Ishikawa (cell line): ENCODE measurements around the gene GLI3.

Experiments
- CEBPB ChIP-seq: IDR thresholded peaks from 2 replicates; pipeline ENCODE4 v1.6.1; 2012
- CREB1 ChIP-seq: IDR thresholded peaks from 2 replicates; pipeline ENCODE4 v1.6.1; 2012; ENCODE audit warnings: low read depth
- EGR1 ChIP-seq: IDR thresholded peaks from 2 replicates; pipeline ENCODE4 v1.6.1; 2012
- EP300 ChIP-seq: IDR thresholded peaks from 2 replicates; pipeline ENCODE4 v1.6.1; 2012; ENCODE audit warnings: borderline replicate concordance
- FOXM1 ChIP-seq: IDR thresholded peaks from 2 replicates; pipeline ENCODE4 v1.6.1; 2012; ENCODE audit warnings: low read depth, borderline replicate concordance
- NFIC ChIP-seq: IDR thresholded peaks from 2 replicates; pipeline ENCODE4 v1.6.1; 2012
- RAD21 ChIP-seq: IDR thresholded peaks from 2 replicates; pipeline ENCODE4 v1.6.1; 2012; ENCODE audit warnings: low read depth
- REST ChIP-seq: IDR thresholded peaks from 2 replicates; pipeline ENCODE4 v1.6.1; 2012; ENCODE audit warnings: low read depth, mild to moderate bottlenecking
- TAF1 ChIP-seq: IDR thresholded peaks from 2 replicates; pipeline ENCODE4 v1.6.1; 2012; ENCODE audit warnings: low read depth, mild to moderate bottlenecking
- TCF12 ChIP-seq: IDR thresholded peaks from 2 replicates; pipeline ENCODE4 v1.6.1; 2012; ENCODE audit warnings: low read depth
- TEAD4 ChIP-seq: IDR thresholded peaks from 2 replicates; pipeline ENCODE4 v1.6.1; 2012
- USF1 ChIP-seq: IDR thresholded peaks from 2 replicates; pipeline ENCODE4 v1.6.1; 2012
- YY1 ChIP-seq: IDR thresholded peaks from 2 replicates; pipeline ENCODE4 v1.6.1; 2012; ENCODE audit warnings: low read depth
- ZBTB7A ChIP-seq: IDR thresholded peaks from 2 replicates; pipeline ENCODE4 v1.6.1; 2012; ENCODE audit warnings: low read depth
- TF ChIP-seq, protein P1 (sequence below): IDR thresholded peaks from 2 replicates; pipeline ENCODE4 v1.6.1; 2012

The GLI3 gene

GRCh38 chr7:42170724-42171123 is 66.3 kb downstream of the GLI3 start:
- no peak for TF ChIP-seq TEAD4
- TF ChIP-seq YY1 = no peak

- TF ChIP-seq ZBTB7A (no peak), YY1 (no peak), FOXM1 (no peak), REST (no peak), TEAD4 (no peak), CREB1 (no peak), TCF12 (no peak), USF1 (no peak), EP300 (no peak), RAD21 (no peak), TAF1 (no peak), EGR1 (no peak), CEBPB (no peak), NFIC (no peak)
- TF ChIP-seq, protein P1, sequence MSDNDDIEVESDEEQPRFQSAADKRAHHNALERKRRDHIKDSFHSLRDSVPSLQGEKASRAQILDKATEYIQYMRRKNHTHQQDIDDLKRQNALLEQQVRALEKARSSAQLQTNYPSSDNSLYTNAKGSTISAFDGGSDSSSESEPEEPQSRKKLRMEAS = no peak
These were observed 68.5 kb downstream of the GLI3 start for GRCh38 chr7:42168512-42168911.

DNA sequence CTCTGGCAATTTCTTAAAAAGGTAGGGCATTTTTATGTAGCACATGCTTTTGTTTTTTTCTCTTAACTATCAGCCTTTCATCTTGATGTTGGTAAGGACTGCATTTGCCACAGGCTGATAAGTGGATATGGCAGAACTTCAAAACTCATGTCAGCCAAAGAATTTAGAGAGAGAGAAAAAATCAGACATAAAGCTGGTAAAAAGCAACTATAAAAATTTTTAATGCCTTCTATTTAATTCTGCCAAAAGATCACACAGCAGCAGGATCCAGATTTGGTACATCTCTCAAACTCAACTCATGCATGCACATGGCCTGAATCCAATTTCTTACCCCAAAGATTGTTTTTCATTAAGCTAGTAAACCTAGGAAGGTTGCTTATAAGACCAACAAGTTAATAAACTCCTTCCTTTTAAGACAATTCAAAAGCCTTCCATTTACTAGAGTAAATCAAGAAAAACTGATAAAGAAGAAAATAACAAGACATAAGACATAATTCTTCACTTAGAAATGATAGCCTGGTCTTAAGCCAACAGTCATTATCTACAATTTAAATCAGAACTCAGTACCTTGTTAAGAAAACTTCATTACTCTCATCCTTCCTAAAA is 69.3 kb downstream of the GLI3 start:
- TF ChIP-seq TAF1 (no peak), RAD21 (no peak), FOXM1 (no peak), USF1 (no peak), YY1 (no peak), NFIC (no peak), EGR1 (no peak), REST (no peak), CREB1 (no peak), ZBTB7A (no peak), EP300 (no peak)

DNA sequence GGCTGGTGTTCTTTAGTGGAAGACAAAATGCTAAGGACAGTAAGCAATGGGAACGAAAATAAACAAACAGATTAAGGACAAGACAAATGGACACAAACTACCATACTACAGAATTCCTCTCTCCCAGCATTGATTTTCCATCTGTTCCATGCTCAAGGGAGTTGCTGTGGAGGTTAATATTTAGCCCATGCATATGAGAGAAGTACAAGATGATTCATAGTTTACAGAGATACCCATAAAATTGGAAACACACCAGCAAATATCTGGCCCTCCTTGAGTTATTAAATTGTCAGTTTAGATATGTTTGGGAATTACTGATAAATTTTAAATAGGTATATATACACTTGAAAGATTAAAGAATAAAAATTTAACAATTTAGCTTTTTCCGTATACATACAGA is 69.8 kb downstream of the GLI3 start:
- TF ChIP-seq REST = no peak
- TF ChIP-seq USF1 = no peak
- no peak for TF ChIP-seq CEBPB
- TF ChIP-seq EGR1 = no peak
- TF ChIP-seq CREB1 = no peak
- TF ChIP-seq FOXM1 = no peak

- TF ChIP-seq EGR1 (no peak), FOXM1 (no peak), RAD21 (no peak), TAF1 (no peak), ZBTB7A (no peak), CREB1 (no peak), EP300 (no peak), USF1 (no peak), NFIC (no peak), YY1 (no peak), TEAD4 (no peak), CEBPB (no peak), TCF12 (no peak), REST (no peak)
- TF ChIP-seq, protein P1 = no peak
These were observed 72.1 kb downstream of the GLI3 start for GRCh38 chr7:42164881-42165428.
